Measurements from ENCODE around the gene KAT6B. TPM values are rescaled to one million over a fixed set of nuclear protein-coding genes. Genes with fewer than 3 reads are reported as not detected.

The KAT6B gene
- total RNA-seq, 2 donors from 2014 or later, result 28.0 to 97.8 TPM

- no peaks in the 10 kb centered on the region for H3K27me3 ChIP-seq (replicated peaks; ENCODE audit: insufficient read depth)
- 80% methylated on average over 4 of the region's 4 CpGs for WGBS
- no peaks in the 10 kb centered on the region for H3K36me3 ChIP-seq
- H3K4me3 ChIP-seq, result no peak overlapping the region
- H3K9me3 ChIP-seq, result no peaks in the 10 kb centered on the region
- TF ChIP-seq CTCF (IDR thresholded peaks at IDR 0.05), result no peak
- no peak for TF ChIP-seq POLR2AphosphoS5 (IDR thresholded peaks at IDR 0.05)
- TF ChIP-seq POLR2A (IDR thresholded peaks at IDR 0.05), result no peak
- H3K27ac ChIP-seq, result no peak overlapping the region
- intact Hi-C loops (cut with DNase I), result no loop called here
- H3K4me1 ChIP-seq (replicated peaks), result peaks cover 7% of the 10 kb centered on the region
- DNase-seq (ENCODE audit: low spot score), result no peak
These were observed 161.1 kb downstream of the KAT6B start for GRCh38 chr10:74987339-74988053.

- Histone ChIP-seq H3K27me3 (replicated peaks; ENCODE audit: insufficient read depth) (no peaks in the 10 kb centered on the region), H3K9me3 (no peaks in the 10 kb centered on the region), H3K36me3 (no peaks in the 10 kb centered on the region), H3K27ac (no peak overlapping the region), H3K4me3 (no peak overlapping the region), H3K4me1 (replicated peaks) (peaks cover 7% of the 10 kb centered on the region)
- 44% methylated on average over 2 of the region's 2 CpGs for WGBS
- DNase-seq (ENCODE audit: low spot score), result no peak
- TF ChIP-seq POLR2A (IDR thresholded peaks at IDR 0.05) (no peak), CTCF (IDR thresholded peaks at IDR 0.05) (no peak), POLR2AphosphoS5 (IDR thresholded peaks at IDR 0.05) (no peak)
- intact Hi-C loops (cut with DNase I), result no loop called here
These were observed 161.8 kb downstream of the KAT6B start for GRCh38 chr10:74988054-74988775.

GRCh38 chr10:74988832-74989561, 162.6 kb downstream of the KAT6B start:
- H3K36me3 ChIP-seq, result no peaks in the 10 kb centered on the region
- intact Hi-C loops (cut with DNase I), result no loop called here
- TF ChIP-seq POLR2A (IDR thresholded peaks at IDR 0.05), result no peak
- no peak for TF ChIP-seq CTCF (IDR thresholded peaks at IDR 0.05)
- no peak for TF ChIP-seq POLR2AphosphoS5 (IDR thresholded peaks at IDR 0.05)
- H3K9me3 ChIP-seq, result no peaks in the 10 kb centered on the region
- H3K4me3 ChIP-seq, result no peak overlapping the region
- H3K27me3 ChIP-seq (replicated peaks; ENCODE audit: insufficient read depth), result no peaks in the 10 kb centered on the region
- 27% methylated on average over 5 of the region's 5 CpGs for WGBS
- peaks cover 7% of the 10 kb centered on the region for H3K4me1 ChIP-seq (replicated peaks)
- H3K27ac ChIP-seq, result no peak overlapping the region
- DNase-seq (ENCODE audit: low spot score), result no peak

- intact Hi-C loops (cut with DNase I), result no loop called here
These were observed 165.0 kb downstream of the KAT6B start for GRCh38 chr10:74991435-74991834.

More at GRCh38 chr10:74991435-74991834, 165.0 kb downstream of the KAT6B start:
- TF ChIP-seq POLR2A (IDR thresholded peaks at IDR 0.05) (no peak), CTCF (IDR thresholded peaks at IDR 0.05) (no peak), POLR2AphosphoS5 (IDR thresholded peaks at IDR 0.05) (no peak)
- Histone ChIP-seq H3K4me3 (no peak overlapping the region), H3K36me3 (no peaks in the 10 kb centered on the region), H3K27ac (no peak overlapping the region), H3K4me1 (replicated peaks) (peaks cover 7% of the 10 kb centered on the region), H3K9me3 (no peaks in the 10 kb centered on the region), H3K27me3 (replicated peaks; ENCODE audit: insufficient read depth) (no peaks in the 10 kb centered on the region)
- no peak for DNase-seq (ENCODE audit: low spot score)

Data from prostate gland (tissue), 2 donors.